MCF 10A (cell line): ENCODE results near the gene DEPDC1. TPM values are rescaled to one million over a fixed set of nuclear protein-coding genes. Genes with fewer than 3 reads are reported as not detected.

Source experiments
- BruUV-seq: library from RNA; stranded (reverse); fragments of 400-500 nt; replicated peaks from 2 replicates; lab custom pipeline; 2021; lab: Mats Ljungman, UMichigan
- CTCF ChIA-PET: fragments of 300-600 bp; sonication (Branson Sonifier 250); formaldehyde crosslinking; extraction: SDS; loops from one replicate; lab custom pipeline; 2021; ENCODE audit warnings: antibody characterized with exemption, inconsistent platforms; lab: Yijun Ruan, JAX
- POLR2A ChIA-PET: fragments of 300-600, 350-650 bp; sonication (Branson Sonifier 250); formaldehyde crosslinking; extraction: SDS; loops from one replicate; lab custom pipeline; 2020; ENCODE audit warnings: antibody characterized with exemption, inconsistent platforms; lab: Yijun Ruan, JAX
- DNase-seq: peaks from one replicate; pipeline ENCODE4 v3.0.0-alpha.2; 2018; ENCODE audit not compliant: unreplicated experiment
- H3K27ac Mint-ChIP-seq: one replicate; pipeline ENCODE4 v1.8.0; 2022; ENCODE audit warnings: mild to moderate bottlenecking, low read depth, mixed read lengths; ENCODE audit not compliant: unreplicated experiment
- H3K27me3 Mint-ChIP-seq: one replicate; pipeline ENCODE4 v1.8.0; 2022; ENCODE audit warnings: mixed read lengths; ENCODE audit not compliant: insufficient read depth, unreplicated experiment
- H3K36me3 Mint-ChIP-seq: one replicate; pipeline ENCODE4 v1.8.0; 2022; ENCODE audit warnings: mild to moderate bottlenecking, moderate library complexity, mixed read lengths; ENCODE audit not compliant: insufficient read depth, unreplicated experiment
- H3K4me1 Mint-ChIP-seq: one replicate; pipeline ENCODE4 v1.8.0; 2022; ENCODE audit warnings: mixed read lengths; ENCODE audit not compliant: insufficient read depth, unreplicated experiment
- H3K4me3 Mint-ChIP-seq: one replicate; pipeline ENCODE4 v1.8.0; 2022; ENCODE audit warnings: mild to moderate bottlenecking, moderate library complexity, mixed read lengths; ENCODE audit not compliant: unreplicated experiment
- H3K9me3 Mint-ChIP-seq: one replicate; pipeline ENCODE4 v1.8.0; 2022; ENCODE audit warnings: mixed read lengths; ENCODE audit not compliant: unreplicated experiment
- intact Hi-C: fragments of 100-400 bp; cut with micrococcal nuclease; formaldehyde crosslinking; loops from 2 replicates; pipeline ENCODE4 v1.14.1; 2022
- total RNA-seq: library from RNA; stranded (reverse); gene quantifications from 2 replicates; pipeline ENCODE4 v1.2.3, GENCODE V29; 2022
- TF ChIP-seq, protein P1 (sequence below): fragments of 200-600 bp; IDR thresholded peaks from one replicate; pipeline ENCODE4 v1.8.0; 2022; ENCODE audit warnings: antibody characterized with exemption, mild to moderate bottlenecking; ENCODE audit not compliant: unreplicated experiment

The DEPDC1 gene
- total RNA-seq, 1 experiment from 2014 or later, result 26.8 TPM

GRCh38 chr1:68538941-68539340 lies 42.1 kb upstream of the DEPDC1 start:
- no peaks in the 10 kb centered on the region for H3K4me1 Mint-ChIP-seq
- no peaks in the 10 kb centered on the region for H3K27me3 Mint-ChIP-seq
- TF ChIP-seq, protein P1, sequence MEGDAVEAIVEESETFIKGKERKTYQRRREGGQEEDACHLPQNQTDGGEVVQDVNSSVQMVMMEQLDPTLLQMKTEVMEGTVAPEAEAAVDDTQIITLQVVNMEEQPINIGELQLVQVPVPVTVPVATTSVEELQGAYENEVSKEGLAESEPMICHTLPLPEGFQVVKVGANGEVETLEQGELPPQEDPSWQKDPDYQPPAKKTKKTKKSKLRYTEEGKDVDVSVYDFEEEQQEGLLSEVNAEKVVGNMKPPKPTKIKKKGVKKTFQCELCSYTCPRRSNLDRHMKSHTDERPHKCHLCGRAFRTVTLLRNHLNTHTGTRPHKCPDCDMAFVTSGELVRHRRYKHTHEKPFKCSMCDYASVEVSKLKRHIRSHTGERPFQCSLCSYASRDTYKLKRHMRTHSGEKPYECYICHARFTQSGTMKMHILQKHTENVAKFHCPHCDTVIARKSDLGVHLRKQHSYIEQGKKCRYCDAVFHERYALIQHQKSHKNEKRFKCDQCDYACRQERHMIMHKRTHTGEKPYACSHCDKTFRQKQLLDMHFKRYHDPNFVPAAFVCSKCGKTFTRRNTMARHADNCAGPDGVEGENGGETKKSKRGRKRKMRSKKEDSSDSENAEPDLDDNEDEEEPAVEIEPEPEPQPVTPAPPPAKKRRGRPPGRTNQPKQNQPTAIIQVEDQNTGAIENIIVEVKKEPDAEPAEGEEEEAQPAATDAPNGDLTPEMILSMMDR, result no peak
- no peaks in the 10 kb centered on the region for H3K36me3 Mint-ChIP-seq
- intact Hi-C loops, result no loop called here
- no TSS peak for BruUV-seq
- no peak overlapping the region for H3K27ac Mint-ChIP-seq
- no peak for DNase-seq
- ChIA-PET CTCF (no interaction called here), POLR2A (no interaction called here)
- no peaks in the 10 kb centered on the region for H3K9me3 Mint-ChIP-seq
- H3K4me3 Mint-ChIP-seq, result no peak overlapping the region

GRCh38 chr1:68528243-68528642 lies 31.4 kb upstream of the DEPDC1 start:
- BruUV-seq, result no TSS peak
- ChIA-PET CTCF (no interaction called here), POLR2A (no interaction called here)
- DNase-seq, result peak; percentile 54
- no peaks in the 10 kb centered on the region for H3K27me3 Mint-ChIP-seq
- H3K9me3 Mint-ChIP-seq, result no peaks in the 10 kb centered on the region
- TF ChIP-seq, protein P1, result no peak
- H3K4me1 Mint-ChIP-seq, result no peaks in the 10 kb centered on the region
- H3K36me3 Mint-ChIP-seq, result no peaks in the 10 kb centered on the region
- no peak overlapping the region for H3K4me3 Mint-ChIP-seq
- intact Hi-C loops, result no loop called here
- no peak overlapping the region for H3K27ac Mint-ChIP-seq

- POLR2A ChIA-PET, result no interaction called here
- no peaks in the 10 kb centered on the region for H3K4me1 Mint-ChIP-seq
- TF ChIP-seq, protein P1, result no peak
- CTCF ChIA-PET, result no interaction called here
- no peaks in the 10 kb centered on the region for H3K9me3 Mint-ChIP-seq
- DNase-seq, result no peak
- BruUV-seq, result no TSS peak
- intact Hi-C loops, result no loop called here
- no peaks in the 10 kb centered on the region for H3K27me3 Mint-ChIP-seq
- no peak overlapping the region for H3K27ac Mint-ChIP-seq
- H3K36me3 Mint-ChIP-seq, result no peaks in the 10 kb centered on the region
- H3K4me3 Mint-ChIP-seq, result no peak overlapping the region
Observed at GRCh38 chr1:68525781-68526180, 28.9 kb upstream of the DEPDC1 start.

GRCh38 chr1:68521286-68521685 lies 24.4 kb upstream of the DEPDC1 start:
- DNase-seq, result no peak
- no TSS peak for BruUV-seq
- intact Hi-C loops, result no loop called here
- H3K9me3 Mint-ChIP-seq, result no peaks in the 10 kb centered on the region
- H3K27ac Mint-ChIP-seq, result no peak overlapping the region
- no peak overlapping the region for H3K4me3 Mint-ChIP-seq
- no peaks in the 10 kb centered on the region for H3K36me3 Mint-ChIP-seq
- peaks cover under 1% of the 10 kb centered on the region for H3K4me1 Mint-ChIP-seq
- CTCF ChIA-PET, result no interaction called here
- TF ChIP-seq, protein P1, result no peak
- H3K27me3 Mint-ChIP-seq, result no peaks in the 10 kb centered on the region
- POLR2A ChIA-PET, result interaction anchor here (1.2 kb wide), 1 partner anchor 38 kb away, joined by 3 read pairs; no protein-coding TSS in a partner anchor
